HepG2 (cell line): ENCODE results near the gene ASF1B. TPM values are rescaled to one million over a fixed set of nuclear protein-coding genes. Genes with fewer than 3 reads are reported as not detected.

Experiments
- ATAC-seq: fragments of 200-7000 bp; cut with Tn5 transposase; 3 replicates; pipeline ENCODE4 v1.9.1; 2020; ENCODE audit warnings: mild to moderate bottlenecking, moderate library complexity
- BruUV-seq: library from RNA; stranded (reverse); fragments of 400-500 nt; replicated peaks from 2 replicates; lab custom pipeline; 2021; lab: Mats Ljungman, UMichigan
- CTCF ChIA-PET: fragments of 300-600 bp; formaldehyde crosslinking; extraction: SDS; loops from one replicate; lab custom pipeline; 2021; ENCODE audit warnings: low total read pairs, inconsistent platforms, low intra/inter-chr PET ratio; lab: Yijun Ruan, JAX
- POLR2A ChIA-PET: fragments of 350-600 bp; sonication (Branson Sonifier 250); formaldehyde crosslinking; loops from one replicate; lab custom pipeline; 2020; ENCODE audit warnings: antibody characterized with exemption, inconsistent platforms; lab: Yijun Ruan, JAX
- DNase-seq: peaks from one replicate; pipeline ENCODE4 v3.0.0-alpha.2; 2015; ENCODE audit warnings: low spot score
- FAIRE-seq: peaks from 3 replicates; lab custom pipeline; 2011; peaks lifted over from hg19 to GRCh38; lab: Jason Lieb, UNC
- H2AFZ ChIP-seq: one replicate; pipeline ENCODE4 v1.6.1; 2011; ENCODE audit warnings: low read length, inconsistent platforms
- H3K27ac ChIP-seq: fragments of 300-600 bp; 3 replicates; pipeline ENCODE4 v1.8.0; 2011; ENCODE audit warnings: mixed run types, mild to moderate bottlenecking, mixed read lengths, low read length, inconsistent platforms; ENCODE audit not compliant: insufficient read depth; ENCODE audit errors: extremely low read length
- H3K27me3 ChIP-seq, 2 experiments: fragments of 200-600 bp in 1 of 2; 2 replicates in 1 of 2; 3 replicates in 1 of 2; pipeline versions ENCODE4 v1.6.0 to v1.8.0; 2011; ENCODE audit warnings: low read length in 2 of 2, mild to moderate bottlenecking in 2 of 2, moderate library complexity in 2 of 2, inconsistent platforms in 1 of 2; ENCODE audit not compliant: insufficient read depth in 2 of 2, control insufficient read depth in 1 of 2
- H3K36me3 ChIP-seq, 2 experiments: fragments of 200-600 bp in 1 of 2; replicated peaks in 1 of 2; 2 replicates in 1 of 2; 3 replicates in 1 of 2; pipeline versions ENCODE4 v1.5.1 to v1.8.0; 2011; ENCODE audit warnings: low read length in 2 of 2, inconsistent platforms in 1 of 2; ENCODE audit not compliant: insufficient read depth in 2 of 2, control insufficient read depth in 1 of 2
- H3K4me1 ChIP-seq: 2 replicates; pipeline ENCODE4 v1.5.1; 2012; ENCODE audit warnings: low read length, inconsistent platforms; ENCODE audit not compliant: insufficient read depth
- H3K4me2 ChIP-seq: 2 replicates; pipeline ENCODE4 v1.6.0; 2011; ENCODE audit warnings: low read depth, low read length, inconsistent platforms
- H3K4me3 ChIP-seq, 3 experiments: fragments of 200-600 bp in 1 of 3; sonication (generic), shearing (Covaris generic) in 1 of 3; replicated peaks in 1 of 3; 2 replicates each; pipeline ENCODE4 v1.5.1; 2011 to 2016; ENCODE audit warnings: low read length in 3 of 3, inconsistent platforms in 2 of 3, low read depth in 2 of 3, mild to moderate bottlenecking in 2 of 3, control low read depth in 1 of 3, mixed read lengths in 1 of 3; ENCODE audit not compliant: insufficient read depth in 1 of 3
- H3K79me2 ChIP-seq: one replicate; pipeline ENCODE4 v1.6.1; 2011; ENCODE audit warnings: low read length, inconsistent platforms; ENCODE audit not compliant: insufficient read depth
- H3K9ac ChIP-seq: 2 replicates; pipeline ENCODE4 v1.6.0; 2011; ENCODE audit warnings: mild to moderate bottlenecking, low read depth, low read length, inconsistent platforms; ENCODE audit not compliant: insufficient read depth
- H3K9me3 ChIP-seq: 2 replicates; pipeline ENCODE4 v1.5.1; 2012; ENCODE audit warnings: mild to moderate bottlenecking, low read length
- H4K20me1 ChIP-seq: 2 replicates; pipeline ENCODE4 v1.6.0; 2011; ENCODE audit warnings: inconsistent platforms, mild to moderate bottlenecking, low read length, moderate library complexity; ENCODE audit not compliant: insufficient read depth
- ATM ChIP-seq: fragments of 450-650 bp; IDR thresholded peaks from 2 replicates; pipeline ENCODE4 v1.7.1; 2017; ENCODE audit warnings: mild to moderate bottlenecking, borderline replicate concordance
- BCL6 ChIP-seq: IDR thresholded peaks from 2 replicates; pipeline ENCODE4 v1.6.1; 2016; ENCODE audit warnings: missing genetic modification reagents, missing compliant biosample characterization
- CC2D1A ChIP-seq: sonication (generic); formaldehyde crosslinking; IDR thresholded peaks from 2 replicates; pipeline ENCODE4 v1.8.1; 2023; ENCODE audit warnings: mild to moderate bottlenecking, missing genetic modification reagents
- MEF2D ChIP-seq: sonication (generic); formaldehyde crosslinking; IDR thresholded peaks from 2 replicates; pipeline ENCODE4 v1.5.1; 2020; ENCODE audit warnings: mild to moderate bottlenecking, missing genetic modification reagents
- MTA1 ChIP-seq: sonication (generic); formaldehyde crosslinking; IDR thresholded peaks from 2 replicates; pipeline ENCODE4 v1.4.0; 2020; ENCODE audit warnings: missing genetic modification reagents, mild to moderate bottlenecking, borderline replicate concordance
- NFATC3 ChIP-seq: sonication (generic); formaldehyde crosslinking; IDR thresholded peaks from 2 replicates; pipeline ENCODE4 v1.5.1; 2020; ENCODE audit warnings: mild to moderate bottlenecking, missing genetic modification reagents
- PLRG1 ChIP-seq: fragments of 450-650 bp; conservative IDR thresholded peaks from 2 replicates; pipeline ENCODE4 v1.6.1; 2016
- RARG ChIP-seq: sonication (generic); formaldehyde crosslinking; IDR thresholded peaks from 2 replicates; pipeline ENCODE4 v1.4.0; 2020; ENCODE audit warnings: low read depth, mild to moderate bottlenecking, missing genetic modification reagents
- SCMH1 ChIP-seq: sonication (generic); formaldehyde crosslinking; IDR thresholded peaks from 2 replicates; pipeline ENCODE4 v1.9.0; 2021; ENCODE audit warnings: missing genetic modification reagents, mild to moderate bottlenecking, borderline replicate concordance
- SRSF9 ChIP-seq: fragments of 200-400 bp; formaldehyde crosslinking; IDR thresholded peaks from 2 replicates; pipeline ENCODE4 v1.6.1; 2018; ENCODE audit warnings: borderline replicate concordance, mild to moderate bottlenecking, low read depth, low read length; ENCODE audit not compliant: insufficient read depth, poor library complexity, severe bottlenecking
- SRY ChIP-seq: sonication (generic); formaldehyde crosslinking; IDR thresholded peaks from 2 replicates; pipeline ENCODE4 v1.8.0; 2022; ENCODE audit warnings: mild to moderate bottlenecking, missing genetic modification reagents
- ZBTB8A ChIP-seq: sonication (generic); formaldehyde crosslinking; IDR thresholded peaks from 2 replicates; pipeline ENCODE4 v1.4.0; 2020; ENCODE audit warnings: mild to moderate bottlenecking, low read depth, missing genetic modification reagents, borderline replicate concordance
- ZKSCAN1 ChIP-seq: fragments of 150-350 bp; IDR thresholded peaks from 2 replicates; pipeline ENCODE4 v1.6.1; 2014; ENCODE audit warnings: low read length
- ZMAT5 ChIP-seq: sonication (generic); formaldehyde crosslinking; IDR thresholded peaks from 2 replicates; pipeline ENCODE4 v1.5.0; 2020; ENCODE audit warnings: mild to moderate bottlenecking, low read depth, missing genetic modification reagents, borderline replicate concordance
- ZNF619 ChIP-seq: sonication (generic); formaldehyde crosslinking; IDR thresholded peaks from 2 replicates; pipeline ENCODE4 v1.4.0; 2020; ENCODE audit warnings: mild to moderate bottlenecking, missing genetic modification reagents
- ZNF746 ChIP-seq: sonication (generic); formaldehyde crosslinking; IDR thresholded peaks from 2 replicates; pipeline ENCODE4 v1.8.0; 2022; ENCODE audit warnings: mild to moderate bottlenecking, missing genetic modification reagents
- WGBS: methylation state at CpG from one replicate; pipeline ENCODE4 v1.1.6; 2017; ENCODE audit warnings: low lambda C conversion rate; 5-methylcytosine and 5-hydroxymethylcytosine counted together
- in situ Hi-C: cut with HindIII; loops from 2 replicates; pipeline ENCODE4 v1.10.0; 2017; ENCODE audit warnings: low pct_unique_long_range_greater_than_20kb; ENCODE audit not compliant: extremely low pct_ligation_motif_present
- intact Hi-C: fragments of 100-400 bp; cut with micrococcal nuclease; formaldehyde crosslinking; loops from one replicate; pipeline ENCODE4 v1.10.0; 2022; ENCODE audit not compliant: unreplicated experiment
- polyA plus RNA-seq, 8 experiments: library from polyadenylated mRNA; depleted of rRNA in 3 of 8; stranded (reverse) in 7 of 8; unstranded in 1 of 8; fragments of >200 nt; fragmentation: Illumina TruSeq in 4 of 8; extraction: Trizol in 4 of 8; gene quantifications; 2 replicates each; pipeline versions ENCODE4 v1.2.1 to v1.2.3, GENCODE V29; 2011 to 2016; ENCODE audit warnings: low read depth in 4 of 8, missing spikeins in 1 of 8, mixed read lengths in 1 of 8; ENCODE audit not compliant: insufficient read depth in 1 of 8
- total RNA-seq, 5 experiments: library from RNA; depleted of rRNA; stranded (reverse); fragments of >200 nt; fragmentation: Illumina TruSeq; extraction: Trizol; gene quantifications; 2 replicates each; pipeline ENCODE4 v1.2.3, GENCODE V29; 2016; ENCODE audit warnings: low read depth in 1 of 5

The ASF1B gene
- total and polyA plus RNA-seq, 2 of the 13 experiments (the other 11 are each of a cell fraction or from before 2014, with no cell fraction given) = 18.2 to 24.8 TPM

GRCh38 chr19:14103310-14103709, 33.1 kb downstream of the ASF1B start:
- DNase-seq (no peak), ATAC-seq (peak; percentile 66), FAIRE-seq (no peak)
- Histone ChIP-seq H3K9me3 (no peaks in the 10 kb centered on the region), H3K27me3 (no peaks in the 10 kb centered on the region), H3K4me1 (no peaks in the 10 kb centered on the region), H3K4me2 (no peak overlapping the region), H2AFZ (no peak overlapping the region), H3K4me3 (no peak overlapping the region), H3K27ac (no peak overlapping the region), H3K9ac (no peak overlapping the region), H4K20me1 (no peaks in the 10 kb centered on the region), H3K36me3 (peaks cover 7 to 21% of the 10 kb centered on the region in 2 experiments), H3K79me2 (no peaks in the 10 kb centered on the region)
- ChIA-PET CTCF (no interaction called here), POLR2A (interaction anchor here (0.6 kb wide), 1 partner anchor 1018 kb away, joined by 3 read pairs; no protein-coding TSS in a partner anchor)
- intact Hi-C loops = no loop called here
- BruUV-seq = no TSS peak
- in situ Hi-C loops = no loop called here
- 100% methylated on average over 1 of the region's 1 CpG for WGBS
- TF ChIP-seq ZBTB8A (no peak), SRY (CRISPR knock-in tag) (no peak), PLRG1 (no peak), SCMH1 (CRISPR knock-in tag) (no peak), MEF2D (CRISPR knock-in tag) (no peak), ZNF619 (CRISPR knock-in tag) (no peak), NFATC3 (CRISPR knock-in tag) (no peak), SRSF9 (no peak), ZKSCAN1 (no peak), MTA1 (no peak), CC2D1A (CRISPR knock-in tag) (no peak), RARG (CRISPR knock-in tag) (no peak), ZMAT5 (CRISPR knock-in tag) (no peak), ATM (no peak), BCL6 (no peak), ZNF746 (no peak)
